Stimulated activated CD4-positive, alpha-beta T cell treated with anti-CD3 and anti-CD28 coated beads, TNF-alpha, amount 100 ng/mL, for 48 hours (primary cell): ENCODE results near the gene MAP7D2.
"Not testable (repeated sequence)": the region's sequence is repeated elsewhere in the genome, so short reads cannot be mapped to it uniquely, and the experiment has no call there.

Experiments used
- DNase-seq, 3 donors: peaks; one replicate each; pipeline ENCODE4 v3.0.0-alpha.2; 2020; ENCODE audit warnings: low read depth in 3 of 3

The MAP7D2 gene

DNA sequence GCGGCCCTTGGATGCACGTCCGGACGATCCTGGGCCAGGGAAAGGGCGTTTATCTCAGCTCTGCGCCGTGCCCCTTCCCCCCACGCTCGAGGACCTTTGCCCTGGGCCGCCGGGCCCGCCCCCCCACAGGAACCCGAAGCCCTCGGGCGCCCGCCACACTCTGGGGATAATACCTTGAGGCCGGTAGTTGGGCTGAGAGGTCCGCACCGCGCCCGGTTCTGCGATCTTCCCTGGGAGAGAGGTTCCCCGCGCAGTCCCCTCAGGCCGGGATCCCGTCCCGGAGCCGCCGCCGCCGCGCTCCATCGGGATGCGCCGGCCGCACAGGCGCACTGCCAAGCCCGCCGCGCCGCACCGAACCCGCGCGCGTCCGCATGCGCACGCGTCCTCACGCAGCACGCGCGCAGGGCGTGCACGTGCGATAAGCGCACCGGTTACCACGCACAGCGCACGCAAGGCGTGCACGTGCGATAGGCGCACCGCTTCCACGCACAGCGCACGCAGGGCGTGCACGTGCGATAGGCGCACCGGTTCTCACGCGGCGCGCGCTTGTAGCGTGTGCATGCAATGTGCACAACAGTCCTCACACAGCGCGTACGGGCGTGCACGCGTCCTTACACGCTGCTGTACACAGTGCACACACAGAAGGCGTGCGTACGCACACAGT, at the start of gene MAP7D2:
Gene MAP7D2 (minus strand): TSS at position 331 of the 664 bp plus-strand sequence. CDS start 28 bp downstream, at position 303.
- no peak for DNase-seq

DNA sequence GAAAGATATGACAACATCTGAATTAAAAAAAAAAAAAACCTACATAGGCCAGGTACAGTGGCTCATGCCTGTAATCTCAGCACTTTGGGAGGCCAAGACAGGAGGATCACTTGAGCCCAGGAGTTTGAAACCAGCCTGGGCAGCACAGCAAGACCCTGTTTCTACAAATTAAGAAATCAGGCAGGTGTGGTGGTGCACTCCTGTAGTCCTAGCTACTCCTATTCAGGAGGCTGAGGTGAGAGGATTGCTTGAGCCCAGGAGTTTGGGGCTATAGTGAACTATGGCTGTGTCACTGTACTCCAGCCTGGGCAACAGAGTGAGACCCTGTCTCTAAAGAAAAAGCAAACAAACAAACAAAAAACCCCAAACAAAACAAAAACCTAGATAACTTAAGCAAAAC, 45.8 kb upstream of the MAP7D2 start:
- not testable (repeated sequence) for DNase-seq

DNA sequence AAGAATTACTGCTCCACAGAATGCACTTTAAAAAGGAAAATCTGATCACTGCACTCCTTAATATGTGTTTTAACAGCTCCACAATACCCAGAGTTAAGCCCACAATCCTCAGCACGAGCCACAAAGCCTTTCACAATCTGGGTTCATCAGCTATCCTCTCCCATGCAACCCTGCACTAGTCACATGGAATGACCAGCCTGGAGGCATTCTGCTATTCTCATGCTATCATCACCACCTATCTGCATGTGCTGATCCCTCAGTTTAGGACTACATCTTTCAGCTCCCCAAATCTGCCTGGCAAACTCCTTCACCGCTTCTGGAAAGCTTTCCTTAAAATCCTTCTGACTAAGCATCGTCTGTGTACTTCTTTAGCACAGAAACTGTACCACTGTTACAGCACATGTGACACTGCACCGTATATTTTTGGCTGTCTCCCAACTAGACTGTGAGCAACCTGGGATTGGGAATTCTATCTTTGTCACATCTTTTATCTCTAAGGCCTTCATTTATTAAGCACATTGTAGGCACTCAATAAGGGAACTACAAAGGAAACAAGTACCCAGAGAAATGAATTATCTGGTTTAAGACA, 43.2 kb upstream of the MAP7D2 start:
- DNase-seq: no peak

DNA sequence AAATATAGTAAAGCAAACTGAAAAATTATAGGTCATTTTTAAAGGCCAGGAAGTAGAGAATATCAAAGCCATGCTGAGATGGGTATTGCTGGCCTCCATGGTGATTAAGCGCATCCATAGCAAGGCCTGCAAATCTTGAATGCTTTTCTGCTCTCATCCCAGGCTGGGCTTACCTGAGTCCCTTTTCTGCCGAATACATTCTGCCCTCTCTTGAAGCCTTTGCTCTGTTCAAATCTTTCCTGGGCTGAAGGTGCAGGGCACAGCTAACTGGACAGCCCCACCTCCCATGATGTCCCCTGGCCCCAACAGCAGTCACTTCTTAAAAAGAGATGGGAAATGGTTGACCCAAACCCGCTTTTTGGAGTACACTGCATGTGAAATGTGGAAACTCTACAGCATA, 35.0 kb upstream of the MAP7D2 start:
- DNase-seq: no peak

DNA sequence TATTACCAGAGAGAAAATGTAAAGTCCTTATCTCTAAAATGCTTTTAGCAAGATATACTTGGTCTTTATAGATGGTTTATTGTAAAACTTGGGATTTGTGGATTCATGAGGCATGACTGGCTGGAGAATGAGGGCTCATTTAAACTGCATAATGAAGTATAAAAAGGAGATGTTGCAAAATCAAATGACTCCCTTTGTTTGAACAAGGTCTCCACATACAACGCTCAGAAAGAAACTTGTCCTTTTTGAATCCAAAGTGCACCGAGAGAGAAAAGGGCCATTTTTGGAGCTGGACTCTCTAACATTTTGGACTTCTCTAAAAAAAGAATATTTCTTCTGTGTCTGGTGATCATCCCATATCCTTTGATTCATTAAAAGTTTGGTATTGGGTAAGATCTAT, 32.6 kb upstream of the MAP7D2 start:
- no peak for DNase-seq

DNA sequence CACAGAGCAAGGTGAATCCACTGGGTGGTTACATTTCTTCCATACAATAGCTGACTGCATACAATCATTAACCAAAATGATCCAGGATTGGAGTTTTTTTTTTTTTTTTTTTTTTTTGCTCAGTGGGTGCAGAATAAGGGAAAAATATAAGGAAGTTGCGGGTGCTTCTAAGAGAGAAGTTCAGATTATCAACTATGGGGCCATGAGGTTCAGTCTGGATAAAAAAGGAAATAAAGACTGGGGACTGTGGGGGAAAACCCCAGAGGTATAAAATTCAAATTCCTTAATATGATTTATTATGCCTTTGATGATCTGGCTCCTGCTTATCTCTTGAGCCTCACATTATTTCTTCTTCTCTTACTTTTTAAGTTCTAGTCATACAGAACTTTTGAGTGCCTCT, 30.9 kb upstream of the MAP7D2 start:
- DNase-seq: no peak

DNA sequence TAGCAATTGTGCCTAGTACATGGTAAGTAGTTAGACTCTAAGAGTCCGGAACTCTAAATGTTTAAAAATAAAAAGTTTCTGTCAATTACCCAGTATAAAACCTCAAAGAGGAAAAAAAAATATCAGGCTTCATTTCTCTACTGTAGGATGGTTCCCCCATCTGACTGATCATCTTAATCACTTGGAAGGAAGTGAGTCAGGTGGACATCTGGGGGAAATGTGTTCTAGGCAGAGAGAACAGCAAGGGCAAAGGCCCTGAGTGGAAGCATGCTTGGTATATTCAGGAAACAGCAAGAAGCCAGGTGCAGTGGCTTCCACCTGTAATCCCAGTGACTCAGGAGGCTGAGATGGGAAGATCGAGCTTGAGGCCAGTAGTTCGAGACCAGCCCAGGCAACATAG, 27.8 kb upstream of the MAP7D2 start:
- peak in 1 of 3 donors; percentile 4 for DNase-seq

DNA sequence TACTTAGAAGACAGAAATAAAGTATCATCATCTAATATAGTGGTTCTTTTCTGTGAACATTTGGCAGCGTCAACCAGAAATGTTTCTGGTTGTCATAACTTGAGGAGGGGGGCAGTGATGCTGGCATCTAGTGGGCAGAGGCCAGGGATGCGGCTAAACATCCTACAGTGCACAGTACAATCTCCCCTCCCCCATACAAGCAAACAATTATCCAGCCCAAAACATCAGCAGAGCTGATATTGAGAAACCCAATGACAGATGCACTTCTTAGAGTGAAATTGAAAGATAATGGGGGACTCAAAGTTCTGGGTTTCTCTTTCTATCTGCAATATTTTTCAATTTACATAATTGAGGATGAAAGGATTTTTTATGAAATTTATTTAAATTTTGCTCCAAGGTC, 26.9 kb upstream of the MAP7D2 start:
- no peak for DNase-seq

DNA sequence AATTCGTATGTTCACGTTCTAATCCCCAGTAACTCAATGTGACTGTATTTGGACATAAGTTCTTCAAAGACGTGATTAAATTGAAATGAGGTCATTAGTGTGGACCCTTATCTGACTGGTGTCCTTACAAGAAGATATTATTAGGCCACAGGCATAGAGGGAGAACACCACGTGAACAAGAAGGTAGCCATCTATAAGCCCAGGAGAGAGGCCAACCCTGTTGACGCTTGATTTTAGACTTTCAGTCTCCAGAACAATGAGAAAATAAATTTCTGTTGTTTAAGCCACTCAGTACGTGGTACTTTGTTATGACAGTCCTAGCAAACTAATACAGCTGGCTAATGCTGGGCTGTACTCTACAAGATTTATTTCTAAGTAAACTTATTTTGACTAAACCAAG, 26.4 kb upstream of the MAP7D2 start:
- DNase-seq: no peak

DNA sequence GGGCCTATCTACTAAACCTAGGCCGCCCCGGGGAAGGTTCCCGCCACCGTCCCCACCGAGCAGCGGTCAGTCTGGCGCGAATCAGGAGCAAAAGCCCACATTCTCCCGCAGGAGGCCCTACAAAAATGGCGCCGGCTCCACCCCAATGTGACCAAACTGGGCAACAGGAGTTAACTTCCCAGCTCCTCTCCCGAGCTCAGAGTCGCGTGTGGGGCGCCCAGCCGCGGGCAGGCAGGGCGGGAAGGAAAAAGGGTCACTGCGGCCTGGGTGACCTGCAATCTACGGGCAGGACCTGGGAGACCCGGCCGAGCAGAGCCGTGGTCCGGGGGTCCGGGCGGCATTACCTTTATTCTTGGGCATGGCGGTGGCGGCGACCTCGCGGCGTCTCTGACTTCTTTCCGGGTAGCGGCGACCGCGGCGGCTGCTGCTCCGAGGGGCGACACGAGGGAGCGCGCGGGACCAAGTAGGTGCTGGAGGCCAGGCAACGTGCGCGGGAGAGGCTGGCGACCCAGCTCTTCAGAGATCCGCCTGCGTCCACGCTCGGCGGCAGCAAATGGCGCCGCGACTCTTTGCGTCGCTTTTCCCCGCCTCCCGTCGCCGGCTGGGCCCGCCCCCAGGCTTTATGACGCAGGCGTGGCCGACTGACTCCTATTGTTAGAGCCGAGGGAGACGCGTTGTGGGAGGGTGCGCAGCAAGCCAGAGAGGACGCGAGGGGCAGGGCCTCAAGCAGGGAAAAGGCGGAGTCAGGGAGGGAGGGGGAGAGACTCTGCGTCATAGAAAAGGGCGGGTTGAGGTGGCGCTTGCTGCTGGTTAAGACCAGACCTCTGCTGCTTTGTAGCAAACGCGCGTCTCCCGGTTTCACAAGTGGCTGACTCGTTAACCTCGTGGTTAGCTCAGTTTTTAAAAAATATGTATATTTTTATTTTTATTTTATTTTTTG, 24.8 kb upstream of the MAP7D2 start, which contains the start of gene EIF1AX:
Gene EIF1AX (minus strand): TSS at position 558 of the 940 bp plus-strand sequence. CDS start 198 bp downstream, at position 360.
- DNase-seq: peak; percentile 81 to 98 (median 93)

DNA sequence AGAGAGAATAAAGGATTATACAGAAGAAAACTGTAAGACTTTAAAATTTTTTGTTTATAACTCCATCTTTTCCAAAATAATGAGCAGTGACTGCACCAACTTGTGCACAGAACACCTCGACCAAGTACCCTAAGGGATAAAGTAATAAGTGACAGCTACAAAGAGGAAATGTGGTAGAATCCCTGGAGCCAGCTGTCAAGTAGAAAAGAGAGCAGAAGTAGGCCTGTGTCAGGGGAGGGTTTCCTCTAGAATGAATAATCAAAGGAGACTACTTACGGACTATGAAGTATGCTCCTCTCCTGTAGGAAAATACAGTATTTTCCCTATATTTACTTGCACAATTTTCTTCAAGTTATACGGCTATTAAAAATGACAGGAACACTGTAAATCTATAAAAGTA, 23.7 kb upstream of the MAP7D2 start:
- no peak for DNase-seq

DNA sequence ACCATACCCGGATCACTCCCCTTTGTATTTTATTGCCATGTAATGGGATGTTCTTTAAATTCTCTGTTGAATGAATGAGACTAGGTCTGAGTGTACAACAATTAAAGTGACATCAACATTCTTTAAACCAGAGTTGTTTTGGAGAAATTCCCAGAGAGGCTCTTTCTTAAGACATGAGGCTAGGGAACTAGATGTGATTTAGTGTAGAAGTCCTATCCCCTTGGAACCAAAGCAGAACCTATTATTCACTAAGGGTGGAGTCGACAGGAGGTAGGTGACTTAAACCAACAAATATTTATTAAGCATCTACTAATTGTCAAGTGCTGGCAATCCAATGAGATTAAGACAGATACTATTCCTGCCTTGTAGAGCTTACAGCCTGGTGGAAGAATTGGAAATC, 23.3 kb upstream of the MAP7D2 start:
- DNase-seq: no peak

DNA sequence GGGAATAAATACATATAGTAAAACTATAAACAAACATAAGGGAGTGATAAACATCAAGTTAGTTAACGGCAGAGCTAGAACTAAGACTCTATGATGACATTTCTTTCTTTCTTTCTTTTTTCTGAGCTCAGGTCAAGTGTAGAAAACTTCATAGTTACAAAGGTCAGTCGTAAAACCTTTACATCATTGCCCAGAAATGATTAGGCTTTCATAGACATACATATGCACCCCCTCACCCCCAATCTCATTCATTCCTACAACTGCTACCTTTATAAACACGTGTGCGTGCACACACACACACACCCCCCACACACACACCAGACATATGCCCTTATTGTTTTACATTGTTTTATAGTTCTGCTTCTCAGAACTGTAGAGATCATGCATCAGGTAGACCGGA, 19.2 kb upstream of the MAP7D2 start:
- DNase-seq: no peak

DNA sequence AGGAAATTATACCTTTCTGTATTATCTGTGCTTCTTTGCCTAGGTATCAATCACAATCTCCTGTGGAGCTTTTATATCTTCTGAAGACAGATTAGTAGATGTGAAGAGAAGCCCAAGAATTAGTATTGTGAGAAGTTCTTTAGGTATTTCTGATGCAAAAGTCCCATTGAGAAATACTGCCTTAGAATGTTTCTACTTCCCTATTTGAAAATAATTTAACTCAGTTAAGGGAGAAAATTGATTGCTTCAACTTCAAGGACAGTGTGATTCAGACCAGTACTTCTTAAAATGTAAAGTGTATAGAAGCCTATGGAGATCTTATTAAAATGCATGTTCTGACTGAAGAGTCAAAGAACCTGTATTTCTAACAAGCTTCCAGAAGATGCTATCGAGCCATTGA, 16.0 kb upstream of the MAP7D2 start:
- DNase-seq: no peak

DNA sequence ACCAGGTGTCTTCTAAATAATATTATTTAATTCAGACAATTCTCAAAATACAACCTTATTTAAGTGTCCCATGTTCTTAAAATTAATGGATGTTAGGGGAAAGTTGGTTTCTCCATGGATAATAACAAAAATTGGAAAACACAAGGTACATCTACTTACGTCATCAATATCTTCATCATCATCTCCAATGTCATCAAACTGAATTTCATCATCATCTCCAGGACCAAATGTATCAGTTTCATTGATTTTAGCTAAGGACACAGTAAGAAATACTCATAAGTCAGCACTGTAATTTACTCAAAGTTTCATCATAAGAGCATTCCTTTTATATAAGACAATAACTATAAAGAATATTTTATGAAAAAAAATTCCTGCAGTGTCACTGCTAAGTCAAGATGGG, 13.7 kb upstream of the MAP7D2 start:
- no peak for DNase-seq

DNA sequence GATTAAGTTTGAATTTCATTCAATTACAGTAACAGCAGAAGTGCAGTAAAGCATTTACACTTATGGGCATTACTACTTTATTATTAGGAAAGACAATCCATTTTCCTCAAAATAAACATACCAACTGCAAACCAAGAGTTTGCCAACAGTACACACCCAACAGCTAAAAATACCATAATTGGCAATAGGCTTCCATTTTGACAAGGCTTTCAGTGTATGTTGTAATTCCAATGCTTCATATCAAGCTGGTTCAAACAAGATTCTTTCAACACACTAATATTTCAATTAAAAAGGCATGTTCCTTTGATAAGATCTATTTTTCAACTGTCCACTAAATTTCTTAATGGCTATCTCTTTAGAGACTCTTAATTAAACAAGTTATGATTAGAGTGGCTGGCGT, 12.8 kb upstream of the MAP7D2 start:
- no peak for DNase-seq

DNA sequence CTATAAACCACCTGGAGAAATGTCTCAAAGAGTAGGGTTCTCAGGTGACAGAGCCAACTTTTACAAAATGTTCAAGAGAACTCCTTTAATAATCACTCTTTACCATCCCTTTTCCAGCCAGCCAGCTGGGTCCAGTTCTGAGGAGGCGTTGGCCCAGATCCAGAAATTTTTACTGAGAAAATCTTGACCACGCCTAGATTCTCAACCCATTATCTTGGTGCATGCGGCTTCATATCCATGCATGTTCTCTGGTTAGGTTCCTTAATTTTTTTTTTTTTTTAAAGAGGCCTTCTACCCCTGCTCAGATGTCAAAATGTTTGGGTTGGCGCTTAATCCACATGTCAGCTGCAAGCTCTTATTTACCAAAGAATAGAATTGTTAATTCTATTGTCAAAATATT, 12.0 kb upstream of the MAP7D2 start:
- no peak for DNase-seq

DNA sequence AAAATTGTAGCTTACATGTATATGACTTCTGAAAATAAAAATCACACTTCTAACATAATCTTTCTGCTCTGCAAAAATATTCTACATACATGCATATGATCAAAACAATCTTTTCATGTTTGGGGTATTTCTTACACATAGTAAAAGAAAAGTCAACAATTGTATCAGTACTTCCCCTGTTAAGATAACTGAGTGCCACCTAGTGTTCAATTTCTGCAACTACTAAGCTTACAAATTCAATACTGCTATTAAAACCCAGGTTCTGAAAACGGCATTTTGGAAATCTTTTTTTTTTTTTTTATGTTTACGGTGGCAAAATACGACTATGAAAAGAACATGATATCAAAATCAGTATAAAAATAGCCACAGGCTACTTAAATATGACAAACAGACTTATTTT, 10.7 kb upstream of the MAP7D2 start:
- DNase-seq: not testable (repeated sequence)

DNA sequence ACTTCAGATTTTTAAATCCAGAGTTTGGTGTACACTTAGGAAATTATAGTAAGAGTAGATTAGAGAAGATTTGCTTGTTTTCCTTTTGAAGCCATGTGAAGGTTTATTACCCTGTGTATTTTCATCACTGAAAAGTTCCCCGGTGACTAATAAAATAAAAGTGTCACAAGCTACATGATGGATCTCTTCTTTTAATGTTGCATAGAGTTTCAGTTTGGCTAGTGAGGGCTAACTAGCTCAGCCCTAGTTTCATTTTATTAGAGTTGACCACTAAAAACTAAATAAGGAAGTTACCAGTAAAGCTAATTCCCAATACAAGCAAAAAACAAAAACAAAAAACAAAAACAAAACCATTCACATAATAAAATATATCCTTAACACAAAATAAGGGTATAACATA, 10.1 kb upstream of the MAP7D2 start:
- DNase-seq: not testable (repeated sequence)

DNA sequence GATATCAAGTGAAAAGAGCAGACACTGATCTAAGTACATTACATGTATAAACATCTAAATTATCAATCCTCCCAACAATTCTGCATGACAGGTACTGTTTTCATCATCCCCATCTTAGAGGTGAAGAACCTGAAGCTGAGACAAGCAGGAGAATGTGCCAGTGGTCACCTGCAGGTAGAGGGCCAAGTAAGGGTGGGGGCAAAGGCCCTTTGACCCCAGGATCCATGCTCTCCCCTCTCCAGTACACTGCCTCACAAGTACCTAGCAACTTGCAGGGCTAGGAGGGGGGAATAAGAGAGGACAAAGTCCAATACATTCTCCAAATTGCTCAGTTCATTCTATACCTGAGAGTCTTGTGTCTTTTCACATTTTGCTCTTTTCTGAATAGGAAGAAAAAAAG, 8.3 kb upstream of the MAP7D2 start:
- no peak for DNase-seq

DNA sequence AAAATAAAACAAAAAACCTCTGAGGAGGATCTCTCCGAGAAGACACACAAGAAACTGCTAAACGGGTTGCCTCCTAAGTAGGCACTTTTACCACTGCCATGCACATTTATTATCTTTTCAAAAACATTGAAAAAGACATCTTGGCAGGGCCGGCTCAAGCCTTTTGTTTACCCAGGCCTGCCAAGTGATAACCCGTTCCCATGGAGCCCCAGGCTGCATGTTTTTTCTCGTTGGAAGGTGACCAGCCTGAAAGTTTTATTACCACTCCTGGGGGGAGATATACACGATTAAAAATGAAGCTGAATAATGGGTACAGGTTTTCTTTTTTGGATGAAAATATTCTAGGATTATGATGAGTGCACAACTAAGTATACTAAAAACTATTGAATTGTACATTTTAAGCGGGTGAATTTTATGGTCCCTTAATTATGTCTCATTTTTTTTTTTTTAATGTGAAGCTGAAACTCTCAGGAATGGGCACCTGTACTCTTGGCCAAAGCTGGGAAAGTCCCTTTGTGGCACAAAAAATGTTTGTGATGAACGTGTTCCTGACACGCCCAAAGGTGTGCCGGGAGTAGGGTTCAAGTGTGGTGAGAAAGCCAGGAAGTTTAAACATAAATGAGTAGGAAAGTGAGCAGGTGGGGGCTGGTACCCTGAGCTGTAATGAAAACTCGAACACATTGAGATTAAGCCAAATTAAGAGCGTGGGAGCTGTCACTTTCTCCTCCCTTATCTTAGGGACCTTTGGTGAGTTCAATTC, 1.5 kb upstream of the MAP7D2 start:
- no peak for DNase-seq

DNA sequence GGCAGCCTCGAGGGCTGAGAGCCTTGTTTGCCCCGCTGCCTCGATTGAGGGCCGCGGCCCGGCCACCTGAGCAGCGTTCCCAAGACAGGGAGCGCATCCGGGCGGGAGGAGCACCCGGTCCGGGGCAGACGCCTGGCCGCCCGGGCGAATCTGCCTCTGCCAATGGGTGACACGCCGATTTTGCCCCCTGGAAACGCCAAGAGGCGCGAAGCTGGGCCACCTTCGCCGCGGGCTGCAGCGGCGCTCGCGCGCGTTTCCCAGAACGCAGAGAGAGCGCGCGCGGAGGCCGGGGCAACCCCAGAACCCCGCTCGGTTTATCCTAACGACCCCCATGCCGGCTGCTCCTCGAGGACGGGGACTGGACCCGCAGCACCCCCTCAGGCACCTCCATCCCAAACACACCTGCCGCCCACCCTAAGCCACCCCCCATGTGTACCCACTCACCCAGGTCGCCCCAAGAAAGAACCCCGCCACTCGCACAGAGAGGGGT, 575 bp downstream of the MAP7D2 start:
- no peak for DNase-seq
